HG02642 (cell line): ENCODE data around the gene CZIB.
"Not testable (repeated sequence)": the region's sequence is repeated elsewhere in the genome, so short reads cannot be mapped to it uniquely, and the experiment has no call there.

Experiments
- ATAC-seq: cut with Tn5 transposase; IDR thresholded peaks from one replicate; pipeline ENCODE4 v1.9.1; 2021; ENCODE audit warnings: mild to moderate bottlenecking; ENCODE audit not compliant: unreplicated experiment, poor library complexity

The CZIB gene

GRCh38 chr1:53195246-53196016 is 25.0 kb downstream of the CZIB start:
- ATAC-seq, result no peak

- ATAC-seq, result no peak
Observed at GRCh38 chr1:53190210-53190611, 30.2 kb downstream of the CZIB start.

GRCh38 chr1:53189061-53189460 is 31.4 kb downstream of the CZIB start:
- ATAC-seq, result no peak

- ATAC-seq, result no peak
Observed at GRCh38 chr1:53188099-53188498, 32.3 kb downstream of the CZIB start.

GRCh38 chr1:53187401-53187800 is 33.0 kb downstream of the CZIB start:
- no peak for ATAC-seq

GRCh38 chr1:53186533-53186932 is 33.9 kb downstream of the CZIB start:
- ATAC-seq, result no peak

- not testable (repeated sequence) for ATAC-seq
Observed at GRCh38 chr1:53185955-53186297, 34.5 kb downstream of the CZIB start.

GRCh38 chr1:53183095-53183990 is 37.1 kb downstream of the CZIB start:
- ATAC-seq, result no peak

GRCh38 chr1:53182716-53183094 is 37.7 kb downstream of the CZIB start:
- ATAC-seq, result no peak

GRCh38 chr1:53182111-53182593 is 38.3 kb downstream of the CZIB start:
- ATAC-seq, result no peak

- ATAC-seq, result no peak
Observed at GRCh38 chr1:53180951-53181350, 39.5 kb downstream of the CZIB start.

GRCh38 chr1:53180226-53180625 is 40.2 kb downstream of the CZIB start:
- ATAC-seq, result no peak

GRCh38 chr1:53176452-53177208 is 43.8 kb downstream of the CZIB start:
- no peak for ATAC-seq

GRCh38 chr1:53174971-53175913 is 45.2 kb downstream of the CZIB start:
- ATAC-seq, result no peak

GRCh38 chr1:53172426-53173128 is 47.9 kb downstream of the CZIB start:
- no peak for ATAC-seq

- ATAC-seq, result no peak
Observed at GRCh38 chr1:53166912-53167311, 53.5 kb downstream of the CZIB start.

- no peak for ATAC-seq
Observed at GRCh38 chr1:53166366-53166765, 54.1 kb downstream of the CZIB start.

GRCh38 chr1:53165408-53165961 is 54.9 kb downstream of the CZIB start:
- no peak for ATAC-seq
